Peyer's patch (tissue), 4 donors: Measurements from ENCODE around the gene METAP1. TPM values are rescaled to one million over a fixed set of nuclear protein-coding genes. Genes with fewer than 3 reads are reported as not detected.
"Not testable (repeated sequence)": the region's sequence is repeated elsewhere in the genome, so short reads cannot be mapped to it uniquely, and the experiment has no call there.

Experiments
- DNase-seq, 3 donors: peaks; one replicate each; pipeline ENCODE4 v3.0.0-alpha.2; 2017 to 2019
- H3K27ac ChIP-seq, 4 donors: fragments of 200-600 bp; sonication (generic); one replicate each; pipeline ENCODE4 v1.5.1; 2016 to 2019
- H3K27me3 ChIP-seq, 2 donors: fragments of 200-600 bp; sonication (generic); one replicate each; pipeline ENCODE4 v1.5.1; 2019
- H3K36me3 ChIP-seq, 3 donors: fragments of 200-600 bp; sonication (generic); one replicate each; pipeline ENCODE4 v1.5.1; 2016 to 2019
- H3K4me1 ChIP-seq, 4 donors: fragments of 200-600 bp; sonication (generic); one replicate each; pipeline ENCODE4 v1.5.1; 2016 to 2019
- H3K4me3 ChIP-seq, 4 donors: fragments of 200-600 bp; sonication (generic); 1 replicate in 3 of 4; 2 replicates in 1 of 4; pipeline ENCODE4 v1.5.1; 2016 to 2019; ENCODE audit warnings: mild to moderate bottlenecking in 1 of 4
- H3K9me3 ChIP-seq, 4 donors: fragments of 200-600 bp; sonication (generic); one replicate each; pipeline ENCODE4 v1.5.1; 2016 to 2019; ENCODE audit warnings: mild to moderate bottlenecking in 1 of 4
- POLR2A ChIP-seq, 2 donors: fragments of 450-650 bp; IDR thresholded peaks; one replicate each; pipeline ENCODE4 v1.5.1; 2017; ENCODE audit warnings: antibody characterized with exemption in 2 of 2, mild to moderate bottlenecking in 2 of 2, moderate library complexity in 2 of 2
- total RNA-seq, 4 donors: library from RNA; depleted of rRNA; stranded (reverse); fragments of >200 nt; gene quantifications; one replicate each; pipeline ENCODE4 v1.1.0, GENCODE V29; 2016
- TF ChIP-seq, protein P1 (sequence below), 6 experiments: fragments of 450-650 bp in 4 of 6; fragments of 200-600 bp in 2 of 6; sonication (generic) in 1 of 6; IDR thresholded peaks; one replicate each; pipeline ENCODE4 v1.5.1; 2017 to 2019; ENCODE audit warnings: antibody characterized with exemption in 6 of 6, mild to moderate bottlenecking in 3 of 6, moderate library complexity in 1 of 6

Gene METAP1
- total RNA-seq, 4 donors from 2014 or later, result 28.9 to 35.4 (median 32.5) TPM

GRCh38 chr4:99079625-99080295 lies 84.2 kb downstream of the METAP1 start:
- peaks cover 0 to 10% (median 0%) of the 10 kb centered on the region in 4 donors for H3K4me1 ChIP-seq
- peaks cover 0 to 87% (median 3%) of the 10 kb centered on the region in 3 donors for H3K36me3 ChIP-seq
- TF ChIP-seq POLR2A (IDR thresholded peaks at IDR 0.05), result no peak
- TF ChIP-seq, protein P1, sequence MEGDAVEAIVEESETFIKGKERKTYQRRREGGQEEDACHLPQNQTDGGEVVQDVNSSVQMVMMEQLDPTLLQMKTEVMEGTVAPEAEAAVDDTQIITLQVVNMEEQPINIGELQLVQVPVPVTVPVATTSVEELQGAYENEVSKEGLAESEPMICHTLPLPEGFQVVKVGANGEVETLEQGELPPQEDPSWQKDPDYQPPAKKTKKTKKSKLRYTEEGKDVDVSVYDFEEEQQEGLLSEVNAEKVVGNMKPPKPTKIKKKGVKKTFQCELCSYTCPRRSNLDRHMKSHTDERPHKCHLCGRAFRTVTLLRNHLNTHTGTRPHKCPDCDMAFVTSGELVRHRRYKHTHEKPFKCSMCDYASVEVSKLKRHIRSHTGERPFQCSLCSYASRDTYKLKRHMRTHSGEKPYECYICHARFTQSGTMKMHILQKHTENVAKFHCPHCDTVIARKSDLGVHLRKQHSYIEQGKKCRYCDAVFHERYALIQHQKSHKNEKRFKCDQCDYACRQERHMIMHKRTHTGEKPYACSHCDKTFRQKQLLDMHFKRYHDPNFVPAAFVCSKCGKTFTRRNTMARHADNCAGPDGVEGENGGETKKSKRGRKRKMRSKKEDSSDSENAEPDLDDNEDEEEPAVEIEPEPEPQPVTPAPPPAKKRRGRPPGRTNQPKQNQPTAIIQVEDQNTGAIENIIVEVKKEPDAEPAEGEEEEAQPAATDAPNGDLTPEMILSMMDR (IDR thresholded peaks at IDR 0.05), result no peak
- no peak overlapping the region for H3K27ac ChIP-seq
- H3K27me3 ChIP-seq, result no peaks in the 10 kb centered on the region
- no peak overlapping the region for H3K4me3 ChIP-seq
- H3K9me3 ChIP-seq, result no peaks in the 10 kb centered on the region
- no peak for DNase-seq

DNA sequence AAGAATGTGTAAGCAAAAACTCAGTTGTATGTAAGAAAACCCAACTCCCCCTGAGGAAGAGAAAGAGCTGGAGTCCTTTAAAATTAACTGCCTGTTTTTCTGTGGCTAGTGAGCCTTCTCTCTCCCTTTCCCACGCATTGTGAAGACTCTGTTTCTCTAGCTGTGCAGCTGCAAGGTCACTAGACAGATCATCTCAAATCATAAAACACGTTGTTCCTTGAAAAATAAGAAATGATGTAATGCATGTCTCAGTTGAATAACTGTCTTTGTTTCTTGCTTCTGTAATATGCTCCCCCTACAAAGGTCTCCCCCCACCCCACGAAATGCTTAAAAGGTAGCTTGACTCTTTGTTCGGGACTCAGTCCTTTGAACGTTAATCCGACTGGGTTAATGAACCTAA lies 85.3 kb downstream of the METAP1 start:
- Histone ChIP-seq H3K36me3 (peaks cover 0 to 86% (median 3%) of the 10 kb centered on the region in 3 donors), H3K4me1 (peaks cover 0 to 21% (median 0%) of the 10 kb centered on the region in 4 donors)
- not testable (repeated sequence) for H3K27ac ChIP-seq, H3K27me3 ChIP-seq, H3K9me3 ChIP-seq, DNase-seq, H3K4me3 ChIP-seq

GRCh38 chr4:99082192-99082591 lies 86.7 kb downstream of the METAP1 start:
- H3K9me3 ChIP-seq, result no peaks in the 10 kb centered on the region
- H3K4me1 ChIP-seq, result peaks cover 0 to 30% (median 0%) of the 10 kb centered on the region in 4 donors
- H3K27me3 ChIP-seq, result no peaks in the 10 kb centered on the region
- no peak overlapping the region for H3K27ac ChIP-seq
- no peak overlapping the region for H3K4me3 ChIP-seq
- no peak for DNase-seq
- TF ChIP-seq, protein P1 (IDR thresholded peaks at IDR 0.05), result no peak
- no peak for TF ChIP-seq POLR2A (IDR thresholded peaks at IDR 0.05)
- H3K36me3 ChIP-seq, result peaks cover 0 to 74% (median 3%) of the 10 kb centered on the region in 3 donors

DNA sequence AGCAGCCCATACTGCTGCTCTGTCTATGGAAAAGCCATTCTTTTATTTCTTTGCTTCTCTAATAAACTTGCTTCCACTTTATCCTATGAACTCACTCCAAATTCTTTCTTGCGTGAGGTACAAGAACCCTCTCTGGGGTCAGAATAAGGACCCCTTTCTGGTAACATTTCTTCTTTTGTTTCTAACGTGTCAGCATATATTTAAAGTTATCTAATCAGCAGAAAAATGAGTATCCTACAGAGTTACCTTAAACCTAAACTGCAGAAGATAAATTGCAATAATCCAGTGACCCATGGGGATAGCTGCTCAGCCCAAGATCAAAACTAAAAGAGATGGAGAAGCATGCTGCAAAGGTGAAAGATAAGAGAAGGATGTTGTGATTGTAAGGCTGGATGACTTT lies 89.1 kb downstream of the METAP1 start:
- Histone ChIP-seq H3K27ac (no peak overlapping the region), H3K27me3 (no peaks in the 10 kb centered on the region), H3K36me3 (peaks cover 0 to 61% (median 3%) of the 10 kb centered on the region in 3 donors), H3K9me3 (no peaks in the 10 kb centered on the region), H3K4me3 (no peak overlapping the region), H3K4me1 (peaks cover 0 to 24% (median 0%) of the 10 kb centered on the region in 4 donors)
- no peak for DNase-seq
- no peak for TF ChIP-seq POLR2A (IDR thresholded peaks at IDR 0.05)
- TF ChIP-seq, protein P1 (IDR thresholded peaks at IDR 0.05), result no peak

GRCh38 chr4:99088023-99088449 lies 92.5 kb downstream of the METAP1 start:
- Histone ChIP-seq H3K4me1 (peaks cover 0 to 27% (median 0%) of the 10 kb centered on the region in 4 donors), H3K4me3 (peak overlapping the region; percentile 56 to 86 (median 71)), H3K27me3 (no peaks in the 10 kb centered on the region), H3K9me3 (no peaks in the 10 kb centered on the region), H3K27ac (peak overlapping the region; percentile 89 to 98 (median 93)), H3K36me3 (peaks cover 0 to 27% (median 3%) of the 10 kb centered on the region in 3 donors)
- no peak for TF ChIP-seq POLR2A (IDR thresholded peaks at IDR 0.05)
- TF ChIP-seq, protein P1 (IDR thresholded peaks at IDR 0.05), result no peak
- peak in 2 of 3 donors; percentile 44 to 81 for DNase-seq
